Measurements from ENCODE around the gene ELL2.
A peak's percentile ranks its signal among the peaks of the same experiment; 100 is the strongest.
"Not testable (repeated sequence)": the region's sequence is repeated elsewhere in the genome, so short reads cannot be mapped to it uniquely, and the experiment has no call there.

Gene ELL2

GRCh38 chr5:95853490-95853889 is 108.2 kb downstream of the ELL2 start:
- no peak for DNase-seq

- no peak for DNase-seq
Measured at GRCh38 chr5:95852567-95852966, 109.1 kb downstream of the ELL2 start.

- DNase-seq, result not testable (repeated sequence)
Measured at GRCh38 chr5:95851141-95851540, 110.5 kb downstream of the ELL2 start.

- no peak for DNase-seq
Measured at GRCh38 chr5:95850391-95850894, 111.2 kb downstream of the ELL2 start.

- no peak for DNase-seq
Measured at GRCh38 chr5:95848701-95849100, 113.0 kb downstream of the ELL2 start.

- no peak for DNase-seq
Measured at GRCh38 chr5:95847261-95847592, 114.4 kb downstream of the ELL2 start.

GRCh38 chr5:95846554-95847260 is 114.9 kb downstream of the ELL2 start:
- DNase-seq, result peak; percentile 67

- no peak for DNase-seq
Measured at GRCh38 chr5:95845391-95845790, 116.3 kb downstream of the ELL2 start.

GRCh38 chr5:95843733-95844223 is 117.9 kb downstream of the ELL2 start:
- no peak for DNase-seq

GRCh38 chr5:95842854-95843544 is 118.7 kb downstream of the ELL2 start:
- peak; percentile 47 for DNase-seq

- DNase-seq, result no peak
Measured at GRCh38 chr5:95841914-95842812, 119.5 kb downstream of the ELL2 start.

GRCh38 chr5:95840956-95841705 is 120.5 kb downstream of the ELL2 start:
- no peak for DNase-seq

GRCh38 chr5:95839658-95840057 is 122.0 kb downstream of the ELL2 start:
- no peak for DNase-seq

- no peak for DNase-seq
Measured at GRCh38 chr5:95838556-95838955, 123.1 kb downstream of the ELL2 start.

- no peak for DNase-seq
Measured at GRCh38 chr5:95838001-95838520, 123.6 kb downstream of the ELL2 start.

- no peak for DNase-seq
Measured at GRCh38 chr5:95837492-95837891, 124.2 kb downstream of the ELL2 start.

- DNase-seq, result not testable (repeated sequence)
Measured at GRCh38 chr5:95836971-95837370, 124.7 kb downstream of the ELL2 start.

- no peak for DNase-seq
Measured at GRCh38 chr5:95836544-95836943, 125.1 kb downstream of the ELL2 start.

GRCh38 chr5:95835682-95836385 is 125.8 kb downstream of the ELL2 start:
- DNase-seq, result no peak
